ENCODE results near the gene MORC1. TPM values are rescaled to one million over a fixed set of nuclear protein-coding genes. Genes with fewer than 3 reads are reported as not detected.

MORC1 gene
- polyA plus RNA-seq, 1 donor (not counting 4 experiments of a cell fraction or from before 2014, with no cell fraction given), result not detected

GRCh38 chr3:108985844-108986243 lies 132.1 kb downstream of the MORC1 start:
- Histone ChIP-seq H3K9me1 (ENCODE audit: control insufficient read depth, extremely low read depth, insufficient read depth, low read length) (no peaks in the 10 kb centered on the region), H3K79me2 (ENCODE audit: control insufficient read depth, insufficient read depth, low read length) (no peaks in the 10 kb centered on the region), H4K20me1 (ENCODE audit: control insufficient read depth, extremely low read depth, insufficient read depth, low read length) (no peaks in the 10 kb centered on the region), H3K9ac (ENCODE audit: control insufficient read depth, extremely low read depth, insufficient read depth, low read length) (no peak overlapping the region), H3K4me1 (ENCODE audit: control insufficient read depth, extremely low read depth, insufficient read depth, low read length) (no peaks in the 10 kb centered on the region), H3K4me3 (ENCODE audit: control insufficient read depth in 2 of 3, extremely low read depth in 1 of 3, insufficient read depth in 2 of 3, low read depth in 1 of 3, low read length in 3 of 3) (no peak overlapping the region), H3K36me3 (ENCODE audit: control insufficient read depth in 2 of 2, extremely low read depth in 1 of 2, insufficient read depth in 2 of 2, low read length in 2 of 2) (no peaks in the 10 kb centered on the region), H3K27ac (ENCODE audit: control insufficient read depth, insufficient read depth, low read length) (no peak overlapping the region), H3K27me3 (ENCODE audit: control insufficient read depth, extremely low read depth, insufficient read depth, low read length) (no peaks in the 10 kb centered on the region), H3K9me3 (ENCODE audit: control insufficient read depth, low read depth, low read length) (no peaks in the 10 kb centered on the region), H3K4me2 (ENCODE audit: control insufficient read depth, extremely low read depth, insufficient read depth, low read depth, low read length) (no peak overlapping the region), H2AFZ (ENCODE audit: control insufficient read depth, low read length) (no peak overlapping the region)
- dilution Hi-C loops (cut with MboI; ENCODE audit: extremely low pct_ligation_motif_present, low sequenced_read_pairs), result no loop called here
- TF ChIP-seq EZH2 (IDR thresholded peaks at IDR 0.05; ENCODE audit: low read length), result no peak
- no peak for TF ChIP-seq CTCF (optimal IDR thresholded peaks at IDR 0.05 in 1 of 3, IDR thresholded peaks at IDR 0.05 in 1 of 3, conservative IDR thresholded peaks at IDR 0.05 in 1 of 3; ENCODE audit: extremely low read depth in 1 of 3, insufficient read depth in 2 of 3, low read length in 3 of 3)
- no peak for FAIRE-seq
- DNase-seq (ENCODE audit: low read depth, low spot score), result no peak

GRCh38 chr3:108983051-108983450 lies 134.9 kb downstream of the MORC1 start:
- FAIRE-seq (no peak), DNase-seq (ENCODE audit: low read depth, low spot score) (no peak)
- H3K27ac ChIP-seq (ENCODE audit: control insufficient read depth, insufficient read depth, low read length), result no peak overlapping the region
- no peak overlapping the region for H2AFZ ChIP-seq (ENCODE audit: control insufficient read depth, low read length)
- TF ChIP-seq CTCF (optimal IDR thresholded peaks at IDR 0.05 in 1 of 3, IDR thresholded peaks at IDR 0.05 in 1 of 3, conservative IDR thresholded peaks at IDR 0.05 in 1 of 3; ENCODE audit: extremely low read depth in 1 of 3, insufficient read depth in 2 of 3, low read length in 3 of 3), result no peak
- TF ChIP-seq EZH2 (IDR thresholded peaks at IDR 0.05; ENCODE audit: low read length), result no peak
- dilution Hi-C loops (cut with MboI; ENCODE audit: extremely low pct_ligation_motif_present, low sequenced_read_pairs), result no loop called here
- H3K9ac ChIP-seq (ENCODE audit: control insufficient read depth, extremely low read depth, insufficient read depth, low read length), result no peak overlapping the region
- H3K9me3 ChIP-seq (ENCODE audit: control insufficient read depth, low read depth, low read length), result no peaks in the 10 kb centered on the region
- H3K9me1 ChIP-seq (ENCODE audit: control insufficient read depth, extremely low read depth, insufficient read depth, low read length), result no peaks in the 10 kb centered on the region
- no peaks in the 10 kb centered on the region for H3K4me1 ChIP-seq (ENCODE audit: control insufficient read depth, extremely low read depth, insufficient read depth, low read length)
- no peaks in the 10 kb centered on the region for H3K36me3 ChIP-seq (ENCODE audit: control insufficient read depth in 2 of 2, extremely low read depth in 1 of 2, insufficient read depth in 2 of 2, low read length in 2 of 2)
- no peak overlapping the region for H3K4me3 ChIP-seq (ENCODE audit: control insufficient read depth in 2 of 3, extremely low read depth in 1 of 3, insufficient read depth in 2 of 3, low read depth in 1 of 3, low read length in 3 of 3)
- H3K4me2 ChIP-seq (ENCODE audit: control insufficient read depth, extremely low read depth, insufficient read depth, low read depth, low read length), result no peak overlapping the region
- H3K79me2 ChIP-seq (ENCODE audit: control insufficient read depth, insufficient read depth, low read length), result no peaks in the 10 kb centered on the region
- no peaks in the 10 kb centered on the region for H3K27me3 ChIP-seq (ENCODE audit: control insufficient read depth, extremely low read depth, insufficient read depth, low read length)
- H4K20me1 ChIP-seq (ENCODE audit: control insufficient read depth, extremely low read depth, insufficient read depth, low read length), result no peaks in the 10 kb centered on the region
